GM13977 (cell line): ENCODE measurements around the gene CNPY3.
"Not testable (repeated sequence)": the region's sequence is repeated elsewhere in the genome, so short reads cannot be mapped to it uniquely, and the experiment has no call there.

ENCODE experiments used
- DNase-seq: peaks from one replicate; pipeline ENCODE4 v3.0.0; 2012; ENCODE audit warnings: low spot score
- CTCF ChIP-seq: IDR thresholded peaks from 2 replicates; pipeline ENCODE4 v1.5.1; 2012; ENCODE audit warnings: mild to moderate bottlenecking, control low read depth; ENCODE audit not compliant: insufficient read depth; ENCODE audit errors: extremely low read depth, missing control alignments
- in situ Hi-C: fragments of 300-500 bp; cut with MboI; formaldehyde crosslinking; loops from one replicate; pipeline ENCODE4 v1.12.0; 2022; ENCODE audit warnings: low sequenced_read_pairs, low pct_unique_long_range_greater_than_20kb, mixed read lengths, inconsistent platforms; ENCODE audit not compliant: unreplicated experiment

Gene CNPY3

GRCh38 chr6:42928986-42929820 is at the start of gene CNPY3:
TSS of gene CNPY3 (plus strand) at chr6:42929480. CDS start at chr6:42929571, 91 bp downstream.
- TF ChIP-seq CTCF, result no peak
- in situ Hi-C loops, result no loop called here
- peak; percentile 92 for DNase-seq

GRCh38 chr6:42880240-42880817 is 49.0 kb upstream of the CNPY3 start:
- in situ Hi-C loops, DNase-seq: not testable (repeated sequence)

DNA sequence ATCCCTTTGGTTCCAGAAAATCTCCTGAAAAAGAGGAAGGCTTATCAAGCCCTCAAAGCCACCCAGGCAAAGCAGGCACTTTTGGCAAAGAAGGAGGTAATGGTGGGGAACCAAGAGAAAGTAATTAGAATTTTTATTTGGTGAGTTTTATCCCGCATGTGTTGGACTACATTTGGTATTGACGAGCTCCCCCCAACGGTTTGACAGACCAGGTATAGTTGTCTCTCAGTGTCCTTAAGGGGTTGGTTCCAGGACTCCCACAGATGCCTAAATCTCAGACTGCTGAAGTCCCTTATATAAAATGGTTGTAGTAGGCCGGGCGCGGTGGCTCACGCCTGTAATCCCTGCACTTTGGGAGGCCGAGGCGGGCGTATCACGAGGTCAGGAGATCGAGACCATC is 48.4 kb upstream of the CNPY3 start:
- DNase-seq, in situ Hi-C loops: not testable (repeated sequence)

GRCh38 chr6:42885702-42886101 is 43.6 kb upstream of the CNPY3 start:
- no peak for DNase-seq
- TF ChIP-seq CTCF, result no peak
- in situ Hi-C loops, result no loop called here

GRCh38 chr6:42888201-42888600 is 41.1 kb upstream of the CNPY3 start:
- DNase-seq, in situ Hi-C loops: not testable (repeated sequence)

DNA sequence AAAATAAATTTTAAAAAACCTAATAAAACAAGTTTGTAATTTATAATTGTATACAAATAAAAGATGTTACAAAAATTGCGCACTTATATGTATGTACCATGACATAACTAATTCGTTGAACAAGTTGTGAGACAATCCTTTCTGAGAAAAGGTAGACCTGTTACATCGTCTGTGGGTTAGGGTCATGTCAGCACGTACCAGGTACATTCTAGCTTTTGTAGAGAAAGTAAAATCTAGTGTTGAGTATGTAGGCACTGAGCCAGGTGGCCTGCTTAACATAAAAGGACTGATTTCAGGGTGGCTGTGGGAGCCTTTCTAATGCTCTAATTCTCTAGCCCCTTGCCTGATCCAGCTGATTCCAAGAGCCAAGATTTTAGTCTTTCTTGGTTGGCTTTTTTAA is 39.5 kb upstream of the CNPY3 start:
- no peak for TF ChIP-seq CTCF
- in situ Hi-C loops, result no loop called here
- DNase-seq, result no peak

- DNase-seq, result peak; percentile 92
- TF ChIP-seq CTCF, result no peak
- in situ Hi-C loops, result no loop called here
These were observed 38.7 kb upstream of the CNPY3 start for GRCh38 chr6:42890311-42891198.

DNA sequence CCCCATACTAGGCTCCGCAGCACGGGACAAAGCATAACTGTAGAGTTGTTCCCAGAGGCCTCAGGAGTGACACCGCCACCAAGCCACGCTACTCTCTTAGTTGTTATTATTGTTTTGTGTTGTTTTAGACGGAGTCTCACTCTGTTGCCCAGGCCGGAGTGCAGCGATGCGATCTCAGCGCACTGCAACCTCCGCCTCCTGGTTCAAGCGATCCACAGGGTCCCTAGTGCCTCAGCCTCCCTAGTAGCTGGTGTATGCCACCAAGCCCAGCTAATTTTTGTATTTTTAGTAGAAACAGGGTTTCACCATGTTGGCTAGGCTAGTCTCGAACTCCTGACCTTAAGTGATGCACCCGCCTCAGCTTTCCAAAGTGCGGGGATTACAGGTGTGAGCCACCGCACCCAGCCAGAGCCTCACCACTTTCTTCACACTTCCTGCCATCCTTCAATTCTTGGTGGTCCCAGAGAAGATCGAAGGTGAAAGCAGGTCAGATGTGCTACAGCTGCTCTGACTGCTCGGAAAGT is 38.0 kb upstream of the CNPY3 start:
- no peak for DNase-seq
- TF ChIP-seq CTCF, result no peak

DNA sequence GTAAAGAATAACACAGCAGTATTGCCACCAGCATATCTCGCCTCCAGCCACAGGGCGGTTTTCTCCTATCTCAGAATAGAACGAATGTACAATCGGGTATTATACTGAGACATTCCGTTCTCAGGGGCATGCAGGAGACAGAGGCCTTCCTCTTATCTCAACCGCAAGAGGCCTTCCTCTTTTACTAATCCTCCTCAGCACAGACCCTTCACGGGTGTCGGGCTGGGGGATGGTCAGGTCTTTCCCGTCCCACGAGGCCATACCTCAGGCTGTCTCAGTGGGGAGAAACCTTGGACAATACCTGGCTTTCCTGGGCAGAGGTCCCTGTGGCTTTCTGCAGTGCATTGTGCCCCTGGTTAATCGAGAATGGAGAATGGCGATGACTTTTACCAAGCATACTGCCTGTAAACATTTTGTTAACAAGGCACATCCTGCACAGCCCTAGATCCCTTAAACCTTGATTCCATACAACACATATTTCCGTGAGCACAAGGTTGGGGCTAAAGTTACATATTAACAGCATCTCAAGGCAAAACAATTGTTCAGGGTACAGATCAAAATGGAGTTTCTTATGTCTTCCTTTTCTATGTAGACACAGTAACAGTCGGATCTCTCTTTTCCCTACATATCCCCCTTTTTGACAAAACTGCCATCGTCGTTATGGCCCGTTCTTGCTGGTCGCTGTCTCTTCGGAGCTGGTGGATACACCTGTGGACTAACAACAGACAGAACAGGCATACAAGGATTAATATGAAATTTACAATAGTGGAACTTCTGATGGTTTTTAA is 35.0 kb upstream of the CNPY3 start:
- DNase-seq, in situ Hi-C loops: not testable (repeated sequence)

More for the DNA sequence above, 38.0 kb upstream of the CNPY3 start:
- in situ Hi-C loops, result no loop called here
